Measurements from ENCODE around the gene IQSEC1. TPM values are rescaled to one million over a fixed set of nuclear protein-coding genes. Genes with fewer than 3 reads are reported as not detected.

Gene IQSEC1
- total and polyA plus RNA-seq, 10 of the 15 experiments (the other 5 are each of a cell fraction or from before 2014, with no cell fraction given): 0.92 to 55.2 (median 8.5) TPM

GRCh38 chr3:13012221-13012691, 61.0 kb downstream of the IQSEC1 start (continued):
- no peak for TF ChIP-seq E2F8 (IDR thresholded peaks at IDR 0.05; ENCODE audit: low read depth, partially characterized antibody)
- TF ChIP-seq SMC3 (IDR thresholded peaks at IDR 0.05; ENCODE audit: borderline replicate concordance, low read length): 0 out of 2 replicates have a peak, but pooled peaks have one; percentile 1
- no peak; the same call in 1 of the 2 replicates for TF ChIP-seq ZBED1 (IDR thresholded peaks at IDR 0.05; ENCODE audit: borderline replicate concordance)
- 0 out of 3 replicates have a peak, but pooled peaks have one; percentile 20 for TF ChIP-seq POU2F2 (IDR thresholded peaks at IDR 0.05; ENCODE audit: borderline replicate concordance, low read depth, low read length)
- TF ChIP-seq IKZF2 (IDR thresholded peaks at IDR 0.05): peak; percentile 93 to 96
- peak; percentile 72; the same call in 1 of the 2 replicates for TF ChIP-seq POLR2AphosphoS5 (IDR thresholded peaks at IDR 0.05; ENCODE audit: low read length)
- no peak for TF ChIP-seq CBFB (IDR thresholded peaks at IDR 0.05; ENCODE audit: low read depth)
- TF ChIP-seq MEF2A (IDR thresholded peaks at IDR 0.05; ENCODE audit: insufficient read depth, low read depth, low read length): 0 out of 2 replicates have a peak, but pooled peaks have one; percentile 44
- TF ChIP-seq, protein P1, sequence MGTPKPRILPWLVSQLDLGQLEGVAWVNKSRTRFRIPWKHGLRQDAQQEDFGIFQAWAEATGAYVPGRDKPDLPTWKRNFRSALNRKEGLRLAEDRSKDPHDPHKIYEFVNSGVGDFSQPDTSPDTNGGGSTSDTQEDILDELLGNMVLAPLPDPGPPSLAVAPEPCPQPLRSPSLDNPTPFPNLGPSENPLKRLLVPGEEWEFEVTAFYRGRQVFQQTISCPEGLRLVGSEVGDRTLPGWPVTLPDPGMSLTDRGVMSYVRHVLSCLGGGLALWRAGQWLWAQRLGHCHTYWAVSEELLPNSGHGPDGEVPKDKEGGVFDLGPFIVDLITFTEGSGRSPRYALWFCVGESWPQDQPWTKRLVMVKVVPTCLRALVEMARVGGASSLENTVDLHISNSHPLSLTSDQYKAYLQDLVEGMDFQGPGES (IDR thresholded peaks at IDR 0.05): no peak
- peak; percentile 54; the same call in 1 of the 2 replicates for TF ChIP-seq CREM (IDR thresholded peaks at IDR 0.05; ENCODE audit: low read depth)
- TF ChIP-seq SMAD1 (IDR thresholded peaks at IDR 0.05; ENCODE audit: low read depth, partially characterized antibody): peak; percentile 79
- TF ChIP-seq ELK1 (IDR thresholded peaks at IDR 0.05; ENCODE audit: low read depth, low read length): no peak
- peak; percentile 71 for TF ChIP-seq GATAD2B (conservative IDR thresholded peaks at IDR 0.05; ENCODE audit: low read depth)
- TF ChIP-seq TBL1XR1 (IDR thresholded peaks at IDR 0.05; ENCODE audit: low read depth, low read length): 0 out of 2 replicates have a peak, but pooled peaks have one; percentile 18
- TF ChIP-seq ESRRA (IDR thresholded peaks at IDR 0.05; ENCODE audit: low read length): peak; percentile 64; the same call in 1 of the 2 replicates
- TF ChIP-seq KDM1A (IDR thresholded peaks at IDR 0.05; ENCODE audit: borderline replicate concordance): no peak
- TF ChIP-seq ZNF217 (IDR thresholded peaks at IDR 0.05): peak; percentile 64; the same call in 1 of the 2 replicates
- peak; percentile 92 for TF ChIP-seq SMARCA5 (IDR thresholded peaks at IDR 0.05)
- peak; percentile 56; the same call in 1 of the 2 replicates for TF ChIP-seq PAX5 (IDR thresholded peaks at IDR 0.05; ENCODE audit: borderline replicate concordance, low read depth, low read length)
- peak; percentile 4 for TF ChIP-seq KLF5 (IDR thresholded peaks at IDR 0.05; ENCODE audit: partially characterized antibody)

Measured in GM12878 (cell line).